Panc1 (cell line): ENCODE results near the gene PSMC6. TPM values are rescaled to one million over a fixed set of nuclear protein-coding genes. Genes with fewer than 3 reads are reported as not detected.

Experiments used
- ATAC-seq: fragments of 200-7000 bp; cut with Tn5 transposase; 2 replicates; pipeline ENCODE4 v1.9.1; 2020; ENCODE audit warnings: mild to moderate bottlenecking, moderate library complexity
- BruUV-seq: library from RNA; stranded (reverse); fragments of 400-500 nt; replicated peaks from 2 replicates; lab custom pipeline; 2021; lab: Mats Ljungman, UMichigan
- CTCF ChIA-PET: fragments of 300-600 bp; sonication (Branson Sonifier 250); formaldehyde crosslinking; loops from one replicate; lab custom pipeline; 2022; ENCODE audit warnings: antibody characterized with exemption; lab: Charles Lee
- POLR2A ChIA-PET: fragments of 300-600 bp; sonication (Branson Sonifier 250); formaldehyde crosslinking; loops from one replicate; lab custom pipeline; 2022; ENCODE audit warnings: antibody characterized with exemption; lab: Charles Lee
- DNase-seq: peaks from one replicate; pipeline ENCODE4 v3.0.0-alpha.2; 2010; ENCODE audit warnings: low read depth, low spot score
- H3K27ac ChIP-seq: 2 replicates; pipeline ENCODE4 v1.5.1; 2011; ENCODE audit warnings: mild to moderate bottlenecking, low read length, inconsistent platforms
- H3K27me3 ChIP-seq: fragments of 200-500 bp; sonication (Bioruptor generic); 2 replicates; pipeline ENCODE4 v1.6.0; 2014; ENCODE audit warnings: low read length, inconsistent platforms; ENCODE audit not compliant: control insufficient read depth, insufficient read depth
- H3K36me3 ChIP-seq: fragments of 200-500 bp; sonication (Bioruptor generic); 2 replicates; pipeline ENCODE4 v1.5.1; 2014; ENCODE audit warnings: inconsistent platforms, mild to moderate bottlenecking, low read length, moderate library complexity; ENCODE audit not compliant: control insufficient read depth, insufficient read depth
- H3K4me1 ChIP-seq: 2 replicates; pipeline ENCODE4 v1.5.1; 2011; ENCODE audit warnings: inconsistent platforms, mild to moderate bottlenecking, low read length, moderate library complexity; ENCODE audit not compliant: control insufficient read depth, insufficient read depth
- H3K4me3 ChIP-seq, 2 experiments: 2 replicates each; pipeline ENCODE4 v1.5.1; 2011 to 2012; ENCODE audit warnings: low read depth in 2 of 2, low read length in 2 of 2, mild to moderate bottlenecking in 2 of 2, inconsistent platforms in 1 of 2, moderate library complexity in 1 of 2
- H3K9me3 ChIP-seq: fragments of 200-500 bp; sonication (Bioruptor generic); 2 replicates; pipeline ENCODE4 v1.5.1; 2014; ENCODE audit warnings: low read depth, mild to moderate bottlenecking, inconsistent platforms, low read length, moderate library complexity; ENCODE audit not compliant: control insufficient read depth, insufficient read depth
- POLR2AphosphoS5 ChIP-seq: IDR thresholded peaks from 2 replicates; pipeline ENCODE4 v1.6.1; 2012; ENCODE audit warnings: mild to moderate bottlenecking, low read depth, low read length, moderate library complexity
- REST ChIP-seq, 2 experiments: IDR thresholded peaks; 2 replicates each; pipeline ENCODE4 v1.6.1; 2011 to 2012; ENCODE audit warnings: low read depth in 2 of 2, control low read depth in 1 of 2, low read length in 1 of 2, mild to moderate bottlenecking in 1 of 2, moderate library complexity in 1 of 2; ENCODE audit not compliant: insufficient read depth in 1 of 2
- SIN3A ChIP-seq: IDR thresholded peaks from 2 replicates; pipeline ENCODE4 v1.6.1; 2012; ENCODE audit warnings: low read depth, mild to moderate bottlenecking, low read length, moderate library complexity, borderline replicate concordance; ENCODE audit not compliant: insufficient read depth
- TCF7L2 ChIP-seq: IDR thresholded peaks from 2 replicates; pipeline ENCODE4 v1.6.1; 2011; ENCODE audit warnings: mild to moderate bottlenecking, low read depth, low read length, inconsistent platforms
- in situ Hi-C: cut with HindIII; loops from 2 replicates; pipeline ENCODE4 v1.10.0; 2016; ENCODE audit warnings: low sequenced_read_pairs, low pct_unique_long_range_greater_than_20kb
- intact Hi-C: fragments of 100-400 bp; cut with micrococcal nuclease; formaldehyde crosslinking; loops from one replicate; pipeline ENCODE4 v1.10.0; 2022; ENCODE audit not compliant: unreplicated experiment
- total RNA-seq: library from RNA; stranded (reverse); gene quantifications from one replicate; pipeline ENCODE4 v1.2.1, GENCODE V29; 2021; ENCODE audit not compliant: unreplicated experiment
- TF ChIP-seq, protein P1 (sequence below): fragments of 450-650 bp; IDR thresholded peaks from 2 replicates; pipeline ENCODE4 v1.5.1; 2017; ENCODE audit warnings: mild to moderate bottlenecking

The PSMC6 gene
- total RNA-seq, 1 experiment from 2014 or later: 62.1 TPM

DNA sequence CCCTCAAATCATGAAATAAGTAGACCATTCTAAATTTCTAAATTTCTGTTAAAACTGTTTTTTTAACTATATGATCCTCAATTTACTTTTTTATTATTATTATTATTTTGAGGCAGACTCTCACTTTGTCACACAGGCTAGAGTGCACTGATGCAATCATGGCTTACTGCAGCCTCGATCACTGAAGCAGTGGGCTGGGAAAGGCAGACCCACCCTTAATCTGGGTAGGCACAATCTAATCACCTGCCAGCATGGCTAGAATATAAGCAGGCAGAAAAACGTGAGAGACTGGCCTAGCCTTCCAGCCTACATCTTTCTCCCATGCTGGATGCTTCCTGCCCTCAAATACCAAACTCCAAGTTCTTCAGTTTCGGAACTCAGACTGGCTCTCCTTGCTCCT lies 14.0 kb upstream of the PSMC6 start:
- no peaks in the 10 kb centered on the region for H3K27me3 ChIP-seq
- TF ChIP-seq, protein P1, sequence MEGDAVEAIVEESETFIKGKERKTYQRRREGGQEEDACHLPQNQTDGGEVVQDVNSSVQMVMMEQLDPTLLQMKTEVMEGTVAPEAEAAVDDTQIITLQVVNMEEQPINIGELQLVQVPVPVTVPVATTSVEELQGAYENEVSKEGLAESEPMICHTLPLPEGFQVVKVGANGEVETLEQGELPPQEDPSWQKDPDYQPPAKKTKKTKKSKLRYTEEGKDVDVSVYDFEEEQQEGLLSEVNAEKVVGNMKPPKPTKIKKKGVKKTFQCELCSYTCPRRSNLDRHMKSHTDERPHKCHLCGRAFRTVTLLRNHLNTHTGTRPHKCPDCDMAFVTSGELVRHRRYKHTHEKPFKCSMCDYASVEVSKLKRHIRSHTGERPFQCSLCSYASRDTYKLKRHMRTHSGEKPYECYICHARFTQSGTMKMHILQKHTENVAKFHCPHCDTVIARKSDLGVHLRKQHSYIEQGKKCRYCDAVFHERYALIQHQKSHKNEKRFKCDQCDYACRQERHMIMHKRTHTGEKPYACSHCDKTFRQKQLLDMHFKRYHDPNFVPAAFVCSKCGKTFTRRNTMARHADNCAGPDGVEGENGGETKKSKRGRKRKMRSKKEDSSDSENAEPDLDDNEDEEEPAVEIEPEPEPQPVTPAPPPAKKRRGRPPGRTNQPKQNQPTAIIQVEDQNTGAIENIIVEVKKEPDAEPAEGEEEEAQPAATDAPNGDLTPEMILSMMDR: no peak
- no peak for TF ChIP-seq POLR2AphosphoS5
- TF ChIP-seq REST (IDR thresholded peaks at IDR 0.05; ENCODE audit: insufficient read depth in 1 of 2, low read depth in 2 of 2, low read length in 1 of 2): no peak
- no peak for TF ChIP-seq SIN3A
- TF ChIP-seq TCF7L2: no peak
- H3K9me3 ChIP-seq: no peaks in the 10 kb centered on the region
- ChIA-PET POLR2A (interaction anchor here (0.6 kb wide), 1 partner anchor 141 kb away, joined by 3 read pairs; the partner anchor contains the start of gene TXNDC16), CTCF (no interaction called here)
- no TSS peak for BruUV-seq
- H3K4me1 ChIP-seq: peaks cover 20% of the 10 kb centered on the region
- peak overlapping the region; percentile 76 to 95 for H3K4me3 ChIP-seq
- peak overlapping the region; percentile 82; the same call in 1 of the 2 replicates for H3K27ac ChIP-seq
- no peaks in the 10 kb centered on the region for H3K36me3 ChIP-seq
- DNase-seq (no peak), ATAC-seq (no peak)
- in situ Hi-C loops: no loop called here
- intact Hi-C loops: no loop called here

GRCh38 chr14:52693532-52693931 lies 13.5 kb upstream of the PSMC6 start:
- DNase-seq (no peak), ATAC-seq (no peak)
- Histone ChIP-seq H3K9me3 (no peaks in the 10 kb centered on the region), H3K36me3 (no peaks in the 10 kb centered on the region), H3K4me3 (peak overlapping the region; percentile 76 to 95), H3K27ac (peak overlapping the region; percentile 82; the same call in 1 of the 2 replicates), H3K4me1 (peaks cover 20% of the 10 kb centered on the region), H3K27me3 (no peaks in the 10 kb centered on the region)
- BruUV-seq: TSS peak; percentile 73
- in situ Hi-C loops (no loop called here), intact Hi-C loops (no loop called here)
- POLR2A ChIA-PET: no interaction called here
- CTCF ChIA-PET: no interaction called here
- no peak for TF ChIP-seq POLR2AphosphoS5
- TF ChIP-seq, protein P1: no peak
- no peak for TF ChIP-seq REST (IDR thresholded peaks at IDR 0.05; ENCODE audit: insufficient read depth in 1 of 2, low read depth in 2 of 2, low read length in 1 of 2)
- TF ChIP-seq SIN3A: no peak
- TF ChIP-seq TCF7L2: no peak
